ENCODE results near the gene RTBDN.
"Not testable (repeated sequence)": the region's sequence is repeated elsewhere in the genome, so short reads cannot be mapped to it uniquely, and the experiment has no call there.

Gene RTBDN

GRCh38 chr19:12825254-12826131 is 8.9 kb downstream of the RTBDN start:
- Histone ChIP-seq H3K4me1 (ENCODE audit: insufficient read depth, low read length) (no peaks in the 10 kb centered on the region), H3K27me3 (ENCODE audit: insufficient read depth, low read length) (peaks cover 23% of the 10 kb centered on the region), H3K4me3 (ENCODE audit: low read length) (no peak overlapping the region)

GRCh38 chr19:12821761-12822160 is 12.6 kb downstream of the RTBDN start:
- Histone ChIP-seq H3K9me3 (ENCODE audit: low read length) (no peaks in the 10 kb centered on the region), H3K27me3 (ENCODE audit: insufficient read depth, low read length) (peaks cover 6% of the 10 kb centered on the region), H3K4me1 (ENCODE audit: insufficient read depth, low read length) (no peaks in the 10 kb centered on the region), H3K36me3 (ENCODE audit: insufficient read depth, low read length) (no peaks in the 10 kb centered on the region), H3K4me3 (ENCODE audit: low read length) (no peak overlapping the region), H2AFZ (ENCODE audit: low read depth, low read length) (no peak overlapping the region)

More at GRCh38 chr19:12825254-12826131, 8.9 kb downstream of the RTBDN start:
- H3K9me3 ChIP-seq (ENCODE audit: low read length) = no peaks in the 10 kb centered on the region
- no peak overlapping the region for H2AFZ ChIP-seq (ENCODE audit: low read depth, low read length)
- H3K36me3 ChIP-seq (ENCODE audit: insufficient read depth, low read length) = no peaks in the 10 kb centered on the region

GRCh38 chr19:12817810-12818209 is 16.6 kb downstream of the RTBDN start:
- H3K36me3 ChIP-seq (ENCODE audit: insufficient read depth, low read length) = peaks cover 19% of the 10 kb centered on the region
- not testable (repeated sequence) for H3K27me3 ChIP-seq (ENCODE audit: insufficient read depth, low read length); H3K9me3 ChIP-seq (ENCODE audit: low read length); H3K4me3 ChIP-seq (ENCODE audit: low read length); H3K4me1 ChIP-seq (ENCODE audit: insufficient read depth, low read length); H2AFZ ChIP-seq (ENCODE audit: low read depth, low read length)

DNA sequence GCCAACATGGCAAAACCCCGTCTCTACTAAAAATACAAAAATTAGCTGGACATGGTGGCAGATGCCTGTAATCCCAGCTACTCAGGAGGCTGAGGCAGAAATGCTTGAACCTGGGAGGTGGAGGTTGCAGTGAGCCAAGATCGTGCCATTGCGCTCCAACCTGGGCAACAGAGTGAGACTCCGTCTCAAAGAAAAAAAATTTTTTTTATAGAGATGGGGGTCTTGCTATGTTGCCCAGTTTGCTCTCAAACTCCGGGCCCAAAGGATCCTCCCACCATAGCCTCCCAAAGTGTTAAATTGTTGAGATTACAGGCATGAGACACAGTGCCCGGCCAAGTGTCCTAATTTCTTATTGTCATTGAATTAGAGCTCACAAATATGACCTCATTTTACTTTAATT is 17.2 kb downstream of the RTBDN start:
- H3K4me3 ChIP-seq (ENCODE audit: low read length); H3K27me3 ChIP-seq (ENCODE audit: insufficient read depth, low read length); H3K4me1 ChIP-seq (ENCODE audit: insufficient read depth, low read length); H3K9me3 ChIP-seq (ENCODE audit: low read length); H2AFZ ChIP-seq (ENCODE audit: low read depth, low read length): not testable (repeated sequence)
- H3K36me3 ChIP-seq (ENCODE audit: insufficient read depth, low read length) = peaks cover 22% of the 10 kb centered on the region

GRCh38 chr19:12815088-12815487 is 19.3 kb downstream of the RTBDN start:
- Histone ChIP-seq H3K9me3 (ENCODE audit: low read length) (no peaks in the 10 kb centered on the region), H2AFZ (ENCODE audit: low read depth, low read length) (no peak overlapping the region), H3K4me3 (ENCODE audit: low read length) (no peak overlapping the region), H3K36me3 (ENCODE audit: insufficient read depth, low read length) (peaks cover 33% of the 10 kb centered on the region), H3K4me1 (ENCODE audit: insufficient read depth, low read length) (no peaks in the 10 kb centered on the region), H3K27me3 (ENCODE audit: insufficient read depth, low read length) (no peaks in the 10 kb centered on the region)

DNA sequence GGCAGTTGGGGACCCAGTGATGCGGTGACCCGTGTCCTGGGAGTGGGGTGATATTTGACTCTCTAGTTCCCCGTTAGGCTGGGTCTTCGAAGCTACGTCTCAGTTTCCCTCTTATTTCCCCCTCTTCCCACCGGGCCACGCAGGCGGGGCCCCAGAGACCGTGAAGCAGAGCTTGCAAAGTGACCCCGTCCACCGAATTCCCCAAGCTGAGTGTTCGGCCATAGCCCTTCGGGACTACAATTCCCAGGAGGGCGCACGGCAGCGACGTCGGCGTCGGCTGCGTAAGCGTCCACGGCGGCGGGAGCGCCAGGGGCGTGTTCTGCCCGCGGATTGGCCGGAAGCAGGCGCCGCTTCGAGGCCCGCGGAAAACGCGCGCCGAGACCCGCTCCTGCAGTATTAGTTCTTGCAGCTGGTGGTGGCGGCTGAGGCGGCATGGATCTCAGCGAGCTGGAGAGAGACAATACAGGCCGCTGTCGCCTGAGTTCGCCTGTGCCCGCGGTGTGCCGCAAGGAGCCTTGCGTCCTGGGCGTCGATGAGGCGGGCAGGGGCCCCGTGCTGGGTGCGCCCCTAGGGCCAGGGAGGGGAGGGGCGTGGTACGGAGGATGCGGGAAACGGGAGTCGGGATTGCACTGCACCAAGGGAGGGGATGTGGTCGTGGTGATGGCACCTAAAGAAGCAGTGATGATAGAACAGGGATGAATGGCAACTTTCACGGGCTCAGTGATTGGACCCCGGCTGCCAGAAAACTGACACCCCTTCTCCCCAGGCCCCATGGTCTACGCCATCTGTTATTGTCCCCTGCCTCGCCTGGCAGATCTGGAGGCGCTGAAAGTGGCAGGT is 27.9 kb downstream of the RTBDN start, which contains the start of gene RNASEH2A:
Gene RNASEH2A (plus strand): TSS at position 343 of the 840 bp plus-strand sequence. CDS start 90 bp downstream, at position 433.
- Histone ChIP-seq H3K4me1 (ENCODE audit: insufficient read depth, low read length) (peaks cover 16% of the 10 kb centered on the region), H3K4me3 (ENCODE audit: low read length) (peak within 1 kb of the TSS; percentile 80), H3K27me3 (ENCODE audit: insufficient read depth, low read length) (no peaks in the 10 kb centered on the region), H3K9me3 (ENCODE audit: low read length) (no peaks in the 10 kb centered on the region), H2AFZ (ENCODE audit: low read depth, low read length) (peak within 1 kb of the TSS; percentile 77), H3K36me3 (ENCODE audit: insufficient read depth, low read length) (peaks cover 29% of the 10 kb centered on the region)

DNA sequence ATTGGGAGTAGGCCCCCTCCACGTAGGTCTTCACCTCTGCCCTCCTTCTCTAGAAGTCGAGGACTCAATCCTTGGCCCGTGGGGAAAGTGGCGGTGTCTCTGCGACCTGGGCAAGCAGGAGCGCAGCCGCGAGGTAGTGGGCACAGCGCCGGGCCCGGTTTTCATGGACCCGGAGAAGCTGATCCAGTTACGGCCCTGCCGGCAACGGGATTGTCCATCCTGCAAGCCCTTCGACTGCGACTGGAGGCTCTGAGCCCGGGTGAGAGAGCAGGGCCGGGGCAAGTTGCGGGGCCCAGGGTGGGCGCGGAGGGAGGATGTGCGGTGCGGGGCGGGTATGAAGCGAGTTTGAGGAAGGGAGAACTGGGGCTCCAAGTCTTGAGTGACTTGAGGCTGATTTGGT is 30.3 kb downstream of the RTBDN start:
- Histone ChIP-seq H2AFZ (ENCODE audit: low read depth, low read length) (no peak overlapping the region), H3K36me3 (ENCODE audit: insufficient read depth, low read length) (peaks cover 27% of the 10 kb centered on the region), H3K4me1 (ENCODE audit: insufficient read depth, low read length) (peaks cover 30% of the 10 kb centered on the region), H3K27me3 (ENCODE audit: insufficient read depth, low read length) (no peaks in the 10 kb centered on the region), H3K4me3 (ENCODE audit: low read length) (no peak overlapping the region), H3K9me3 (ENCODE audit: low read length) (no peaks in the 10 kb centered on the region)

DNA sequence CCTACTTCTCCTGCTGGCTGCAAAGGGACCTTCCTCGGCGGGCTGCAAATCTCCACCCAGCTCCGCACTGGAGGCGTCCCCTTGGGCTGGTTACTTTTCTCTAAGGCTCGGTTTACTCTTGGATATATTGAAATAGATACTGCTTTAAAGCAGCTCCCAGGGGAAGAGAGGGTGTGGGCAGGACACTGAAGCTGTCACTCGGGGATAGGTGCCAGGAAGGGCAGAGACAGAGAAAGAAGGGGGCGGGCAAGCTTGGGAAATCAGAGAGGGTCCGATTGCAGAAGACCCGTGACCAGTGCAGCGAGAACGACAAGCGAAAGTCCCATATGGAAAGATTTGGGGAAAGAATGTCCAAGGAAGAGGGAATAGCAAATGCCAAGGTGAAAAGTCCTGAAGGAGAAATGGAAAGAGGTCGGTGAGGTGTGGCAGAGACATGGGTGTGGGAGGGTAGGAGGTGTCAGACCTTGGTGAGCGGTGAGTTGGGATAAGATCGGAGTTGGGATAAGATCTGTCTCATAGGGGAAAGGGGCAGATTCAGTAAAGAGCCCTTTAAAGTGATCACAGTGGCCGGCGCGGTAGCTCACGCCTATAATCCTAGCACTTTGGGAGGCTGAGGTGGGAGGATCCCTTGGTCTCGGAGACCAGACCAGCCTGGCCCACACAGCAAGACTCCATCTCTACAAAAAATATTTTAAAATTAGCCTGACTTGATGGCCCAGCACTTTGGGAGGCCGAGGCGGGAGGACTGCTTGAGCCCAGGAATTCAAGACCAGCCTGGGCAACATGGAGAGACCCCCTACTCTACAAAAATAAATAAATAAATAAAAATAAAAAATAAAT is 31.9 kb downstream of the RTBDN start:
- H2AFZ ChIP-seq (ENCODE audit: low read depth, low read length) = peak overlapping the region; percentile 77
- no peaks in the 10 kb centered on the region for H3K27me3 ChIP-seq (ENCODE audit: insufficient read depth, low read length)
- H3K9me3 ChIP-seq (ENCODE audit: low read length) = no peaks in the 10 kb centered on the region
- H3K36me3 ChIP-seq (ENCODE audit: insufficient read depth, low read length) = peaks cover 21% of the 10 kb centered on the region
- H3K4me3 ChIP-seq (ENCODE audit: low read length) = peak overlapping the region; percentile 90
- H3K4me1 ChIP-seq (ENCODE audit: insufficient read depth, low read length) = peaks cover 30% of the 10 kb centered on the region

DNA sequence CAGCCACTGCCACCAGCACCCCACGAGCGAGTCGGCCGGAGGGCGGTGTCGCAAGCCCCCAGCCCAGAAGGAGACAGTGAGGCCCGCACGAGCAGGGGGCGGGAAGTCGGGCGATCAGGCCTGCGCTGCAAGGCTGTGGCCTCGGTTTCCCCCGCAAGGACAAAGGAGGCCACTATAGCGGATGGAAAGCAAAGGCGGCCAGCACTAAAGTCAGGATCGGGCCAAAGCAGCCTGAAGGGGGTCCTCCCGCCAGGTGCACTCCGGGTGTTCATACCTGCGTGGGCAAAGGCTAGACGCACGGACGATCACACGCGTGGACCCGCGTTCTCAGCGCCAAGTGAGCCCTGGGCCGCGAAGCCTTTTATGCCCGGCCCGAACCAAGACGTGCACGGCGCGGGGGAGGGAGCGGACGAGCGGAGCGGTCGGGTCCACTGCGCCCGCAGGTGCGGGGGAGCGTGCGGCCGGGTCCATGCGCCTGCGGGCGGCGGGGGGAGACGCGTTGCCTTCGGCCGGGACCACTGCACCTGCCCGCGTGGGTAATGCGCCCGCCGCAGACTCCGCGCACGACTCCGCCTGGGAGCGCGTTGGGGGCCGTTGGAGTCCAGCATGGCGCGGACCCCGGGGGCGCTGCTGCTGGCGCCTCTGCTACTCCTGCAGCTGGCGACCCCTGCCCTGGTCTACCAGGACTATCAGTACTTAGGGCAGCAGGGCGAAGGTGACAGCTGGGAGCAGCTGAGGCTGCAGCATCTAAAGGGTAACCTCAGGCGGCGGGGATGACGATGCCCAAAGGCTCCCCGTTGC is 32.7 kb downstream of the RTBDN start, which contains the start of the genes PRDX2 and THSD8:
Gene PRDX2 (minus strand): TSS at position 335 of the 801 bp plus-strand sequence. CDS start 539 bp downstream, outside the sequence.
Gene THSD8 (plus strand): TSS at position 604 of the 801 bp plus-strand sequence. CDS start 3 bp downstream, at position 607.
- Histone ChIP-seq H3K36me3 (ENCODE audit: insufficient read depth, low read length) (peaks cover 19% of the 10 kb centered on the region), H3K4me3 (ENCODE audit: low read length) (peak within 1 kb of the TSS; percentile 90), H3K9me3 (ENCODE audit: low read length) (no peaks in the 10 kb centered on the region), H3K27me3 (ENCODE audit: insufficient read depth, low read length) (no peaks in the 10 kb centered on the region), H2AFZ (ENCODE audit: low read depth, low read length) (peak within 1 kb of the TSS; percentile 77), H3K4me1 (ENCODE audit: insufficient read depth, low read length) (peaks cover 23% of the 10 kb centered on the region)

- H2AFZ ChIP-seq (ENCODE audit: low read depth, low read length) = peak overlapping the region; percentile 77
- H3K36me3 ChIP-seq (ENCODE audit: insufficient read depth, low read length) = peaks cover 19% of the 10 kb centered on the region
- H3K4me1 ChIP-seq (ENCODE audit: insufficient read depth, low read length) = peaks cover 26% of the 10 kb centered on the region
- no peaks in the 10 kb centered on the region for H3K27me3 ChIP-seq (ENCODE audit: insufficient read depth, low read length)
- H3K4me3 ChIP-seq (ENCODE audit: low read length) = peak overlapping the region; percentile 90
- H3K9me3 ChIP-seq (ENCODE audit: low read length) = no peaks in the 10 kb centered on the region
These were observed 33.4 kb downstream of the RTBDN start for GRCh38 chr19:12800923-12801465.

GRCh38 chr19:12800466-12800770 is 34.0 kb downstream of the RTBDN start:
- H3K27me3 ChIP-seq (ENCODE audit: insufficient read depth, low read length) = no peaks in the 10 kb centered on the region
- peaks cover 25% of the 10 kb centered on the region for H3K4me1 ChIP-seq (ENCODE audit: insufficient read depth, low read length)
- H3K4me3 ChIP-seq (ENCODE audit: low read length) = peak overlapping the region; percentile 90
- peaks cover 19% of the 10 kb centered on the region for H3K36me3 ChIP-seq (ENCODE audit: insufficient read depth, low read length)
- H3K9me3 ChIP-seq (ENCODE audit: low read length) = no peaks in the 10 kb centered on the region
- H2AFZ ChIP-seq (ENCODE audit: low read depth, low read length) = no peak overlapping the region

Data from neuron (in vitro differentiated cells).